Mesenteric fat pad (tissue), 1 donor: ENCODE data around the gene ELMO2. TPM values are rescaled to one million over a fixed set of nuclear protein-coding genes. Genes with fewer than 3 reads are reported as not detected.
"Not testable (repeated sequence)": the region's sequence is repeated elsewhere in the genome, so short reads cannot be mapped to it uniquely, and the experiment has no call there.

Experiments
- DNase-seq: peaks from one replicate; pipeline ENCODE4 v3.0.0-alpha.2; 2020; ENCODE audit warnings: low spot score
- total RNA-seq: library from RNA; stranded (reverse); fragmentation: NEBNext Ultra II Directional; extraction: Animal tissue kit (Norgen Biotek cat#: 25700); gene quantifications from one replicate; pipeline ENCODE4 v1.2.1, GENCODE V29; 2021
- donor health status: DM: yes; HTN: yes; CAD: no.

The ELMO2 gene
- total RNA-seq, 1 donor from 2014 or later, result 62.1 TPM

- DNase-seq, result no peak
Observed at GRCh38 chr20:46407671-46407996, 1.2 kb upstream of the ELMO2 start.

GRCh38 chr20:46406986-46407670, 713 bp upstream of the ELMO2 start:
- no peak for DNase-seq

- DNase-seq, result no peak
Observed at GRCh38 chr20:46402331-46402811, 4.0 kb downstream of the ELMO2 start.

- no peak for DNase-seq
Observed at GRCh38 chr20:46401478-46401860, 4.9 kb downstream of the ELMO2 start.

GRCh38 chr20:46400828-46401477, 5.5 kb downstream of the ELMO2 start:
- no peak for DNase-seq

- DNase-seq, result no peak
Observed at GRCh38 chr20:46400253-46400652, 6.2 kb downstream of the ELMO2 start.

- no peak for DNase-seq
Observed at GRCh38 chr20:46399401-46399800, 7.0 kb downstream of the ELMO2 start.

- no peak for DNase-seq
Observed at GRCh38 chr20:46398963-46399362, 7.5 kb downstream of the ELMO2 start.

GRCh38 chr20:46396052-46396740, 10.2 kb downstream of the ELMO2 start:
- no peak for DNase-seq

GRCh38 chr20:46394872-46395760, 11.3 kb downstream of the ELMO2 start:
- no peak for DNase-seq

- DNase-seq, result no peak
Observed at GRCh38 chr20:46393967-46394366, 12.4 kb downstream of the ELMO2 start.

- DNase-seq, result no peak
Observed at GRCh38 chr20:46388937-46389336, 17.5 kb downstream of the ELMO2 start.

GRCh38 chr20:46388201-46388836, 18.1 kb downstream of the ELMO2 start:
- no peak for DNase-seq

GRCh38 chr20:46387054-46387453, 19.4 kb downstream of the ELMO2 start:
- DNase-seq, result not testable (repeated sequence)

GRCh38 chr20:46378412-46379009, 27.9 kb downstream of the ELMO2 start:
- DNase-seq, result no peak

GRCh38 chr20:46377518-46377917, 28.9 kb downstream of the ELMO2 start:
- DNase-seq, result no peak

- no peak for DNase-seq
Observed at GRCh38 chr20:46376196-46376785, 30.1 kb downstream of the ELMO2 start.

GRCh38 chr20:46375771-46376170, 30.6 kb downstream of the ELMO2 start:
- DNase-seq, result no peak

GRCh38 chr20:46374383-46374782, 32.0 kb downstream of the ELMO2 start:
- no peak for DNase-seq

- DNase-seq, result no peak
Observed at GRCh38 chr20:46371656-46372055, 34.8 kb downstream of the ELMO2 start.
